ENCODE results near the gene TTLL8.

The TTLL8 gene

DNA sequence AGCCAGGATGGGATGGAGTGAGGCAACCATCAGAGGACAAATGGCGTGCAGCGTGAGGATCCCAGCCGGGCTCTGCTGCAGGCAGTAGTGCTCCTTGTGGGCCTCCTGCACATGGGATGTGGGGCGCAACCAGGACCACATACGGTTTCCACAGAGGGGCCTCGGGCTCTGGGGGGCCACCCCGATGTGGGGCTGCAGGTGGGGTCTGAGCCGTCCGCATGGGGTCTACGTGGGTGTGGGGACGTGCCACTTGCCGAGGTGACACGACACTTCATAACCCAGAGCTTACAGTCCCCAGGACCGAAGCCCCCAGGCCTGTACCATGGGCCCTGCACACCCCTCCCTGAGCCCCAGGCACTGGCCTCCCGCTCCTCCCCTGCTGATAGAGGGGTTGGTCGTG, 10.8 kb downstream of the TTLL8 start:
- no peak overlapping the region for H3K4me3 ChIP-seq (ENCODE audit: low read length)
- no peak for DNase-seq (ENCODE audit: low read depth, low spot score)

DNA sequence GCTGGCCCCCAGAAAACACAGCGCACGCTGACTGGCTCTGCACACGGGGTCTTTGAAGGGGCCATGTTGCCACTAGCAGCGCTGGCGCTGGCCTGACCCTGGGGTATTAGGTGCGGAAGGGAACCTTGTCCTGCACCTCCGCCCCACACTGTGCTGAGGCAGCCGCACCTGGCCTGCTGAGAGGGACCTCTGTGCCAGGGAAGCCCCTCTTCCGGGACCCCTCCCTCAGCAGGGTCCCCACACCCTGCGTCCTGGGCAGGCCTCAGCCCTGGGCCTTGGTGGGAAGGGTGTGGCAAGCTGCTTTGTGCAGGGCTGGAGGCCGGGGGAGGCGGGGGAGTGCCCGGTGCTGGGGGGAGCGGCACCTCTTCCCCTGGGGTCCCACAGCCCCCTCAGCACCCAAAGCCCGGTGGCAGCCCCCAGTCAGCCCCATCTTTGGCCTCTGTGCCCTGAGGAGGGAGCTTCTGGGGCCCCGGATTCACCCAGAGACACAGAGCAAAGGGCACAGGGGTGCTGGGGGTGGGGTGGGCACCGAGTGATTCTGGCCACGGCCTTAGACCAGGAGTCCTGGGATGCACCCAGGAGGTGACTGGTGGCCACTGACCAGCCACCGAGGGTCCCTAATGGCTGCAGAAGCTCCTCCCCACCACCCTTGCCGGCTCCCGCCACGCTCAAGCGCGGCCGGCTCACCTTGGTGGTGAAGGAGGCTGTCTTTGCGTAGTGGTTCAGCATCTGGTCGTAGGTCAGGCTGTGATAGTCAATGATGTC, 11.4 kb downstream of the TTLL8 start:
- DNase-seq (ENCODE audit: low read depth, low spot score), result no peak
- no peak overlapping the region for H3K4me3 ChIP-seq (ENCODE audit: low read length)

GRCh38 chr22:50046019-50046415, 12.1 kb downstream of the TTLL8 start:
- DNase-seq (ENCODE audit: low read depth, low spot score), result no peak
- H3K4me3 ChIP-seq (ENCODE audit: low read length), result no peak overlapping the region

DNA sequence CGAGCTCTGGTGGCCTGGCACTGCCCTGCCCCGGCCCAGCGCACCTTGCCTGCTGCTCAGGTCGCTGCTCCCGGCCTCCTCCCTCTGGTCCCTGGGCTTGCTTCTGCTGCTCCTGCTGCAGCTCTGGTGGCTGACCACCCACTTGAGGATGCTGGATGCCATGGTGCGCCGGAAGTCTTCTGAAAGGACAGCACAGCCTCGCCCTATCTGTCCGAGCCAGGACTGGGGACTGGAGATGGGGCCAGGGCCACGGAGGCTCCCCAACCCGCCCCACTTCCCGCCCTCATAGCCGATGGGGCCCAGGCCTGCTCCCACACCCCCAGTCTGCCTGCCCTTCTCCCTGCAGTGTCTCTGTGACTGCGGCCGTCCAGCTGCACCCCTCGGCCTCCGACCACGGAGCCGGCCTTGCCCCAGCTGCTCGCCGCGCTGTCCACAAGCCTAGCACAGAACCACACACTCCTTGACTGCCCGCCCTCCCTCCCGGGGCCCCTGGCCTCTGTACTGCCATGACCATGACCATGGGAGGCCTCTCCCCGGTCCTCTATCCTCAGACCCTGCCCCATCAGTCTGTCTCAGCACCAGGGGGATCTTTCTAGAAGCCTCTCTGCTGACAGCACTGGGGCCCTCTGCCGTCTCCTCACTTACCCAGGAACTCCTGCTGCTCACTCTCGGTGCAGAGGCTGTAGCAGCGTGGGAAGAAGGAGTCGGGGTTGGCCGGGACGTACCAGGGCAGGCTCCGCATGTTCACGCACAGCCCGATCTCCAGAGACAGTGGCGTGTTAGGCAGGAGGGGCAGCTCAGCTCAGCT, 12.7 kb downstream of the TTLL8 start:
- no peak overlapping the region for H3K4me3 ChIP-seq (ENCODE audit: low read length)
- no peak for DNase-seq (ENCODE audit: low read depth, low spot score)

GRCh38 chr22:50044485-50045118, 13.5 kb downstream of the TTLL8 start:
- DNase-seq (ENCODE audit: low read depth, low spot score), result no peak
- no peak overlapping the region for H3K4me3 ChIP-seq (ENCODE audit: low read length)

DNA sequence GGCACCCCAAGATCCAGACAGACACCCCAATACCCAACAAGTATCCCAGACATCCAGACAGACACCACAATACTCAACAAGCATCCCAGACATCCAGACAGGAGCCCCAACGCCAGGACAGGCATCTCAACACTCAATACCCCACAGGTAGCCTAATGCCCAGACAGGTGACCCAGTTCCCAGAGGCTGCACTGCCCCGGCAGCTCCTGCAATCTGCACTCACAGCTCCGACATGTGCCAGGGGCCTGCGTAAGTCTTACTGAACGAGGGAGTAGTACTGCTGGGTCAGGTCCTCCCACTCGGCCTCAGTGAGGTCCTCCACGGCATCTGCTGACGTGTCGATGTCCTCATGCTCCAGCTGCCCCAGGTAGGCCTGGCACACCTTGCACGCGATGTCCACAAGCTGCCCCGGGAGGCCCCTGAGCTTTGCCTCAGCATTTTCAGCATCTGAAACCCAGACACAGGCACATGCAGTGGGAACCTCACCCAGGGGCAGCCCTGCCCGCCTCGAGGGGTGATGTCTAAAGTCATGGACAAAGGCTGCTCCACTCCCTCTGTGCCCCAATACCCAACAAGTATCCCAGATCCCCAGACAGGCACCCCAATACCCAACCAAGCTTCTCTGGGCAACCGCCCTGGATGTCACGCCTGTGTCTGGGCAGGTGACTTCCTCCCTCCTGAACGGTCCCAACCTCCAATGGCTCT, 16.6 kb downstream of the TTLL8 start:
- H3K4me3 ChIP-seq (ENCODE audit: low read length), result no peak overlapping the region
- DNase-seq (ENCODE audit: low read depth, low spot score), result no peak

DNA sequence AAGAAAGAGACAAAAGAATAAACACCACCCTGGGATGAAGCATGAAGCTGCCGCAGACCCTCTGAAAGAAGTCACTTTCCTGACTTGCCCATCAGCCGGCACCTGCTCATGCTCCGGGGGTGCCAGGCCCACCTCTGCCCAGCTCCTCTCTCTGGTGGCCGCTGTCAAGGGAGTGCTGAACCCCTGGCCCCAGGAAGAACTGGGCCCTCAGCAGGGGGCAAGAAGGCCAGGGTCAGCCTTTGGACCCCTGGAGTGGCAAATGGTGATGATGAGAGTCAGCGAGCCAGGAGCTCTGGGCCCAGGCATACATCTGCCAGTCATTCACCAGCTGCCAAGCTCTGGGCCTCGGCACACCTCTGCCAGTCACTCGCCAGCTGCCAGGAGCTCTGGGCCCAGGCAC, 17.4 kb downstream of the TTLL8 start:
- no peak overlapping the region for H3K4me3 ChIP-seq (ENCODE audit: low read length)

DNA sequence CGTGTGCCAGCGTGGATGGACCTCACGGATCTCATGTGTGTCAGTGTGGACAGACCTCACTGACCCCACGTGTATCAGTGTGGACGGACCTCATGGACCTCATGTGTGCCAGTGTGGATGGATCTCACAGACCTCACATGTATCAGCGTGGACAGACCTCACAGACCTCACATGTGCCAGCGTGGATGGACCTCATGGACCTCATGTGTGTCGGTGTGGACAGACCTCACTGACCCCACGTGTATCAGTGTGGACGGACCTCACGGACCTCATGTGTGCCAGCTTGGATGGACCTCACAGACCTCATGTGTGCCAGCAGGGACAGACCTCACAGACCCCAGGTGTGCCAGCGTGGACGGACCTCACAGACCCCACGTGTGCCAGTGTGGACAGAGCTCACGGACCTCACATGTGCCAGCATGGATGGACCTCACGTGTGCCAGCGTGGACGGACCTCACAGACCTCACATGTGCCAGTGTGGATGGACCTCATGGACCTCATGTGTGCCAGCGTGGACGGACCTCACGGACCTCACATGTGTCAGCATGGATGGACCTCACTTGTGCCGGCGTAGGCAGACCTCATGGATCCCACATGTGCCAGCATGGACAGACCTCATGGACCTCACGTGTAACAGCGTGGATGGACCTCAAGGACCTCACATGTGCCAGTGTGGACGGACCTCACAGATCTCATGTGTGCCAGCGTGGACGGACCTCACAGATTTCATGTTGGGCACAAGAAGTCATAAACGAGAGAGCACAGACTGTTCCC, 18.2 kb downstream of the TTLL8 start:
- no peak overlapping the region for H3K4me3 ChIP-seq (ENCODE audit: low read length)
- no peak for DNase-seq (ENCODE audit: low read depth, low spot score)

More for the DNA sequence above, 17.4 kb downstream of the TTLL8 start:
- no peak for DNase-seq (ENCODE audit: low read depth, low spot score)

- DNase-seq (ENCODE audit: low read depth, low spot score), result no peak
- H3K4me3 ChIP-seq (ENCODE audit: low read length), result no peak overlapping the region
Measured at GRCh38 chr22:50035976-50036724, 21.9 kb downstream of the TTLL8 start.

- no peak overlapping the region for H3K4me3 ChIP-seq (ENCODE audit: low read length)
- DNase-seq (ENCODE audit: low read depth, low spot score), result no peak
Measured at GRCh38 chr22:50035131-50035881, 22.8 kb downstream of the TTLL8 start.

GRCh38 chr22:50034126-50035081, 23.7 kb downstream of the TTLL8 start:
- DNase-seq (ENCODE audit: low read depth, low spot score), result peak; percentile 15

DNA sequence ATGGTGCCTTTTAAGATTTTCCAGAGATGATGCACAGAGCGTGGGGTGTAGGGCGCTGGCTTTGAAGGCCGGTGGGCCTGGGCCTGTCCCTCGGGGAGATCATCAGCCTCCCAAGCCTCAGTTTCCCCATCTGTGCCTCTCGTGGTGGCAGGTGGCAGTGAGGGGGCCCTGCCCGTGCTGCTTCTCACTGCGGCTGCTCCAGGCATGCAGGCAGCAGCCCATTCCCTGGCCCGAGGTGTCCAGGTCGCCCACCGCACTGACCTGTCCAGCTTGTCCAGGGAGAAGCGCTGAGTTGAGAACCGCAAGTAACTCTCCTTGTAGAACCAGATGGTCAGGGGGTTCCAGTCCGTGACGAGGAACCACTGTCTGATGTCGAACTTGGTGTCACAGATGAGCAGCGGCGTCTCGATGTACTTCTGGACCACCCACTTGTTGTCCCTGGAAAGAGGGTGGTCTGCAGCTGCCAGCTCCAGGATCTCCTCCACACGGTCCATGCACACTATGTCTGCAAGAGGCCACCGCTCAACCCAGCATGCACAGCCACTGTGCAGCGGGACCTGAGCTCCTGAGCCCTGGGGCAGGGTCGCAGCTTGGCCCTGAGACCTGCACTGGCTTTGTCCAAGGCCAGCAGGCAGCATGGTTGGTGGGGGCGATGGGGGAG, 25.0 kb downstream of the TTLL8 start:
- H3K4me3 ChIP-seq (ENCODE audit: low read length), result no peak overlapping the region
- no peak for DNase-seq (ENCODE audit: low read depth, low spot score)

More at GRCh38 chr22:50034126-50035081, 23.7 kb downstream of the TTLL8 start:
- H3K4me3 ChIP-seq (ENCODE audit: low read length), result no peak overlapping the region

DNA sequence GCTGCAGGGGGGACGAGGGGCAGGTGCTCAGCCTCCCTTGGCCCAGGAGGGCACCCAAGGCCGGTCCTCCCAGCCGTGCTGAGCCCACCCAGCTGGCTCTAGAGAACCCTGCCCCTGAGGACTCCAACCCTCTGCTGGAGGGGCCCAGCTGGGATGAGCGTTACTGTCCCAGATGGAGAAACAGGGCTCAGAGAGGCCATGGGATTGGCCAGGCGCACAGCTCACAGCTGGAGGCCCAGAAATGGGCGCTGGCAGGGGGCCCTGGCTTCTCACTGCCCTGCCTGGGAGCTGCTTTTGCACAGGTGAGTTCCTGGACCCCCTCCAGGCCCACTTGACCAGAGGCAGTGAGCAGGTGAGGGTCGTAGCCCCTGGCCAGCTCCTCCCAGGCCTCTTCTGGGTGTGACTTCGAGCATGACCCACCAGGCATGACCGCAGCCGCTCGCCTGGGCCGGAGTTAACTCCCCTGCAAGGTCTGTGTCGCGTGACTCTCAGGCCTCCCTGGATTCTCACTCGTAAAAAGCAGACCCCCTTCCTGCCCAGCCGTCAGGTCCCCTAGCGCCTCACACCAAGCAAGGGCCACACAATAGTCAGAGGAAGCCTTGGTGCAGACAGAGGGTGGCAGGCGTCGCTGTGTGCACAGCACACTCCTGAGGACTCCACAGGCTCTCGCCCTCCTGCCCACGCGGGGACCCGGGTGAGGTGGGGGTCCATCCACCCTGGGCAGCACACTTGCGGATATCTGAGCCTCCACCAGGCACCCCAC, 25.8 kb downstream of the TTLL8 start:
- no peak for DNase-seq (ENCODE audit: low read depth, low spot score)
- no peak overlapping the region for H3K4me3 ChIP-seq (ENCODE audit: low read length)

GRCh38 chr22:50031189-50032091, 26.7 kb downstream of the TTLL8 start:
- DNase-seq (ENCODE audit: low read depth, low spot score), result no peak
- H3K4me3 ChIP-seq (ENCODE audit: low read length), result no peak overlapping the region
